GM10248 (cell line): Measurements from ENCODE around the gene TBC1D7.

Source experiments
- CTCF ChIA-PET: fragments of 300-600 bp; sonication (Branson Sonifier 250); formaldehyde crosslinking; extraction: SDS; loops from one replicate; lab custom pipeline; 2021; ENCODE audit warnings: antibody characterized with exemption; lab: Yijun Ruan, JAX
- POLR2A ChIA-PET: fragments of 350-650 bp; sonication (Branson Sonifier 250); formaldehyde crosslinking; extraction: SDS; loops from one replicate; lab custom pipeline; 2020; ENCODE audit warnings: antibody characterized with exemption; lab: Yijun Ruan, JAX
- DNase-seq: peaks from one replicate; pipeline ENCODE4 v3.0.0; 2012; ENCODE audit errors: extremely low spot score
- CTCF ChIP-seq: IDR thresholded peaks from 2 replicates; pipeline ENCODE4 v1.5.1; 2012; ENCODE audit warnings: mild to moderate bottlenecking, low read depth; ENCODE audit errors: extremely low read depth, missing control alignments, control extremely low read depth

Gene TBC1D7

GRCh38 chr6:13372688-13373487, 44.6 kb upstream of the TBC1D7 start:
- TF ChIP-seq CTCF = no peak
- ChIA-PET CTCF (interaction anchor here (0.7 to 1.5 kb wide), 11 partner anchors 8 to 694 kb away, joined by 3 to 9 read pairs (median 4); no protein-coding TSS in a partner anchor), POLR2A (interaction anchor here (0.6 kb wide), 1 partner anchor 18 kb away, joined by 4 read pairs; no protein-coding TSS in a partner anchor)
- no peak for DNase-seq

- DNase-seq = no peak
- no peak for TF ChIP-seq CTCF
- POLR2A ChIA-PET = no interaction called here
- CTCF ChIA-PET = interaction anchor here (1.1 to 1.5 kb wide), 7 partner anchors 9 to 57 kb away, joined by 4 to 9 read pairs (median 4); no protein-coding TSS in a partner anchor
These were observed 43.7 kb upstream of the TBC1D7 start for GRCh38 chr6:13372076-13372475.

- TF ChIP-seq CTCF = no peak
- no peak for DNase-seq
- ChIA-PET POLR2A (no interaction called here), CTCF (interaction anchor here (1.1 to 1.5 kb wide), 5 partner anchors 10 to 53 kb away, joined by 4 to 9 read pairs (median 4); no protein-coding TSS in a partner anchor)
These were observed 43.2 kb upstream of the TBC1D7 start for GRCh38 chr6:13371421-13372072.

GRCh38 chr6:13370623-13371022, 42.3 kb upstream of the TBC1D7 start:
- TF ChIP-seq CTCF = no peak
- POLR2A ChIA-PET = no interaction called here
- no peak for DNase-seq
- CTCF ChIA-PET = interaction anchor here (1.3 kb wide), 1 partner anchor 11 kb away, joined by 4 read pairs; no protein-coding TSS in a partner anchor

GRCh38 chr6:13369591-13369990, 41.3 kb upstream of the TBC1D7 start:
- DNase-seq = no peak
- CTCF ChIA-PET = interaction anchor here (1.3 kb wide), 1 partner anchor 9 kb away, joined by 4 read pairs; no protein-coding TSS in a partner anchor
- POLR2A ChIA-PET = no interaction called here
- TF ChIP-seq CTCF = no peak

- POLR2A ChIA-PET = no interaction called here
These were observed 40.4 kb upstream of the TBC1D7 start for GRCh38 chr6:13368731-13369115.

More at GRCh38 chr6:13368731-13369115, 40.4 kb upstream of the TBC1D7 start:
- TF ChIP-seq CTCF = no peak
- DNase-seq = no peak
- CTCF ChIA-PET = interaction anchor here (0.9 to 1.0 kb wide), 2 partner anchors 16 to 26 kb away, joined by 3 to 4 read pairs; no protein-coding TSS in a partner anchor
